Parathyroid adenoma (tissue), 2 donors: ENCODE measurements around the gene DCTPP1.
"Not testable (repeated sequence)": the region's sequence is repeated elsewhere in the genome, so short reads cannot be mapped to it uniquely, and the experiment has no call there.

Source experiments
- H2AFZ ChIP-seq: fragments of 300-600 bp; sonication (generic); one replicate; pipeline ENCODE4 v1.7.0; 2017; ENCODE audit warnings: antibody characterized with exemption, mild to moderate bottlenecking
- H3K27ac ChIP-seq: fragments of 300-600 bp; sonication (generic); one replicate; pipeline ENCODE4 v1.7.0; 2017
- H3K27me3 ChIP-seq: fragments of 300-600 bp; sonication (generic); one replicate; pipeline ENCODE4 v1.7.0; 2017; ENCODE audit warnings: low read length; ENCODE audit not compliant: control insufficient read depth, insufficient read depth
- H3K36me3 ChIP-seq: fragments of 300-600 bp; sonication (generic); one replicate; pipeline ENCODE4 v1.7.0; 2017; ENCODE audit warnings: low read length; ENCODE audit not compliant: control insufficient read depth, insufficient read depth
- H3K4me1 ChIP-seq: fragments of 300-600 bp; sonication (generic); one replicate; pipeline ENCODE4 v1.7.0; 2017; ENCODE audit warnings: control low read depth
- H3K4me2 ChIP-seq: fragments of 300-600 bp; sonication (generic); one replicate; pipeline ENCODE4 v1.7.0; 2017; ENCODE audit warnings: low read length
- H3K4me3 ChIP-seq: fragments of 300-600 bp; sonication (generic); one replicate; pipeline ENCODE4 v1.7.0; 2017; ENCODE audit warnings: low read depth, low read length
- H3K79me2 ChIP-seq: fragments of 300-600 bp; sonication (generic); one replicate; pipeline ENCODE4 v1.7.0; 2017; ENCODE audit warnings: control low read depth
- H3K9ac ChIP-seq: fragments of 300-600 bp; sonication (generic); one replicate; pipeline ENCODE4 v1.7.0; 2017; ENCODE audit warnings: mild to moderate bottlenecking
- H3K9me3 ChIP-seq: fragments of 300-600 bp; sonication (generic); one replicate; pipeline ENCODE4 v1.7.0; 2017; ENCODE audit warnings: low read length; ENCODE audit not compliant: control insufficient read depth
- TF ChIP-seq, protein P1 (sequence below): fragments of 300-600 bp; sonication (generic); IDR thresholded peaks from one replicate; pipeline ENCODE4 v1.7.0; 2017; ENCODE audit warnings: antibody characterized with exemption, mild to moderate bottlenecking
- donor health status: primary hyperparathyroidism.

DCTPP1 gene

GRCh38 chr16:30457743-30458560 lies 28.1 kb upstream of the DCTPP1 start:
- Histone ChIP-seq H3K79me2 (no peaks in the 10 kb centered on the region), H3K36me3 (no peaks in the 10 kb centered on the region), H3K27ac (no peak overlapping the region)

GRCh38 chr16:30457256-30457655 lies 27.4 kb upstream of the DCTPP1 start:
- H3K27ac ChIP-seq, result no peak overlapping the region
- TF ChIP-seq, protein P1, sequence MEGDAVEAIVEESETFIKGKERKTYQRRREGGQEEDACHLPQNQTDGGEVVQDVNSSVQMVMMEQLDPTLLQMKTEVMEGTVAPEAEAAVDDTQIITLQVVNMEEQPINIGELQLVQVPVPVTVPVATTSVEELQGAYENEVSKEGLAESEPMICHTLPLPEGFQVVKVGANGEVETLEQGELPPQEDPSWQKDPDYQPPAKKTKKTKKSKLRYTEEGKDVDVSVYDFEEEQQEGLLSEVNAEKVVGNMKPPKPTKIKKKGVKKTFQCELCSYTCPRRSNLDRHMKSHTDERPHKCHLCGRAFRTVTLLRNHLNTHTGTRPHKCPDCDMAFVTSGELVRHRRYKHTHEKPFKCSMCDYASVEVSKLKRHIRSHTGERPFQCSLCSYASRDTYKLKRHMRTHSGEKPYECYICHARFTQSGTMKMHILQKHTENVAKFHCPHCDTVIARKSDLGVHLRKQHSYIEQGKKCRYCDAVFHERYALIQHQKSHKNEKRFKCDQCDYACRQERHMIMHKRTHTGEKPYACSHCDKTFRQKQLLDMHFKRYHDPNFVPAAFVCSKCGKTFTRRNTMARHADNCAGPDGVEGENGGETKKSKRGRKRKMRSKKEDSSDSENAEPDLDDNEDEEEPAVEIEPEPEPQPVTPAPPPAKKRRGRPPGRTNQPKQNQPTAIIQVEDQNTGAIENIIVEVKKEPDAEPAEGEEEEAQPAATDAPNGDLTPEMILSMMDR, result no peak

More at GRCh38 chr16:30457743-30458560, 28.1 kb upstream of the DCTPP1 start:
- H3K9ac ChIP-seq, result no peak overlapping the region
- TF ChIP-seq, protein P1, result no peak
- H3K9me3 ChIP-seq, result no peaks in the 10 kb centered on the region
- H3K4me1 ChIP-seq, result no peaks in the 10 kb centered on the region
- H3K4me3 ChIP-seq, result no peak overlapping the region
- no peak overlapping the region for H3K4me2 ChIP-seq
- no peaks in the 10 kb centered on the region for H3K27me3 ChIP-seq
- H2AFZ ChIP-seq, result no peak overlapping the region

GRCh38 chr16:30456302-30456701 lies 26.5 kb upstream of the DCTPP1 start:
- H2AFZ ChIP-seq, result no peak overlapping the region
- no peak overlapping the region for H3K4me3 ChIP-seq
- H3K27ac ChIP-seq, result no peak overlapping the region
- H3K79me2 ChIP-seq, result no peaks in the 10 kb centered on the region
- no peaks in the 10 kb centered on the region for H3K4me1 ChIP-seq
- H3K9ac ChIP-seq, result no peak overlapping the region
- TF ChIP-seq, protein P1, result no peak
- no peaks in the 10 kb centered on the region for H3K27me3 ChIP-seq
- no peak overlapping the region for H3K4me2 ChIP-seq
- H3K9me3 ChIP-seq, result no peaks in the 10 kb centered on the region
- H3K36me3 ChIP-seq, result no peaks in the 10 kb centered on the region

More at GRCh38 chr16:30457256-30457655, 27.4 kb upstream of the DCTPP1 start:
- H3K9me3 ChIP-seq, result no peaks in the 10 kb centered on the region
- H3K4me1 ChIP-seq, result no peaks in the 10 kb centered on the region
- no peak overlapping the region for H3K4me2 ChIP-seq
- H3K4me3 ChIP-seq, result no peak overlapping the region
- H3K79me2 ChIP-seq, result no peaks in the 10 kb centered on the region
- H2AFZ ChIP-seq, result no peak overlapping the region
- H3K9ac ChIP-seq, result no peak overlapping the region
- no peaks in the 10 kb centered on the region for H3K36me3 ChIP-seq
- no peaks in the 10 kb centered on the region for H3K27me3 ChIP-seq

DNA sequence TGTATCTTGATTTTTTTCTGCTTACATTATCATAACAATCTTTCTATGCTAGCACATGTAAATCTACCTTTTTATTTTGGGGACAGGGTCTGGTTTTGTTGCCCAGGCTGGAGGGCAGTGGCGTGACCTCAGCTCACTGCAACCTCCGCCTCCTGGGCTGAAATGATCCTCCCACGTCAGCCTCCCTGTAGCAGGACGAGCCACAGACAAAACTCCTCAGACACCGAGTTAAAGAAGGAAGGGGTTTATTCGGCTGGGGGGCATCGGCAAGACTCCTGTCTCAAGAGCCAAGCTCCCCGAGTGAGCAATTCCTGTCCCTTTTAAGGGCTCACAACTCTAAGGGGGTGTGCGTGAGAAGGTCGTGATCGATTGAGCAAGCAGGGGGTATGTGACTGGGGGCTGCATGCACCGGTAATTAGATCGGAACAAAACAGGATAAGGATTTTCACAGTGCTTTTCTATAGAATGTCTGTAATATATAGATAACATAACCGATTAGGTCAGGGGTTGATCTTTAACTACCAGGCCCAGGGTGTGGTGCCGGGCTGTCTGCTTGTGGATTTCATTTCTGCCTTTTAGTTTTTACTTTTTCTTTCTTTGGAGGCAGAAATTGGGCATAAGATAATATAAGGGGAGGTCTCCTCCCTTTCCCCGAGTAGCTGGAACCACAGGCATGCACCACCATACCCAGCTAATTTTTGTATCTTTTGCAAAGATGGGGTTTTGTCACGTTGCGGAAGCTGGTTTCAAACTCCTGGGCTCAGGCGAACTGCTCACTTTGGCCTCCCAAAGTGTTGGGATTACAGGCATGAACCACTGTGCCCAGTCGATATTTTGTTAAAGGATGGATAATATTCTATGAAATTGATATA lies 23.1 kb upstream of the DCTPP1 start:
- not testable (repeated sequence) for H3K9me3 ChIP-seq, H3K27ac ChIP-seq, H3K4me2 ChIP-seq, H3K36me3 ChIP-seq, H3K9ac ChIP-seq, H2AFZ ChIP-seq, H3K4me1 ChIP-seq, H3K27me3 ChIP-seq, H3K4me3 ChIP-seq, H3K79me2 ChIP-seq

DNA sequence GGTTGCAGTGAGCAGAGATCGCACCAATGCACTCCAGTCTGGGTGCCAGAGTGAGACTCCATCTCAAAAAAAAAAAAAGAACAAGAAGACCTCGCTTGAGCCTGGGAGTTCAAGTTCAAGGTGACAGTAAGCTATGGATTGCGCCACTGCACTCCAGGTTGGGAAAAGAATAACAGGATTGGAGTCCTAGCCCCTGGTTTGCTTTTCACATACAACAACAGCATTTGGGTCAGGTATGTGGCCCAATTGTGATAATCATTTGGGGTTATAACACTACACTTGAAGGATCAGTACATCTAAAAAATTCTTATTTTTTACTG lies 19.2 kb upstream of the DCTPP1 start:
- no peak overlapping the region for H3K9ac ChIP-seq
- peaks cover 6% of the 10 kb centered on the region for H3K4me1 ChIP-seq
- no peak overlapping the region for H3K4me2 ChIP-seq
- TF ChIP-seq, protein P1, result no peak
- H3K4me3 ChIP-seq, result no peak overlapping the region
- no peaks in the 10 kb centered on the region for H3K36me3 ChIP-seq
- H3K27ac ChIP-seq, result no peak overlapping the region
- H3K9me3 ChIP-seq, result no peaks in the 10 kb centered on the region
- H3K79me2 ChIP-seq, result peaks cover 5% of the 10 kb centered on the region
- no peak overlapping the region for H2AFZ ChIP-seq
- H3K27me3 ChIP-seq, result no peaks in the 10 kb centered on the region
